Astrocyte (in vitro differentiated cells and primary cell): Measurements from ENCODE around the gene SLC51B. TPM values are rescaled to one million over a fixed set of nuclear protein-coding genes. Genes with fewer than 3 reads are reported as not detected.

ENCODE experiments used
- DNase-seq: peaks from one replicate; pipeline ENCODE4 v3.0.0-alpha.2; 2010; ENCODE audit warnings: low read depth
- FAIRE-seq: peaks from 2 replicates; lab custom pipeline; 2011; peaks lifted over from hg19 to GRCh38; lab: Jason Lieb, UNC
- H2AFZ ChIP-seq: 2 replicates; pipeline ENCODE4 v1.6.0; 2012; ENCODE audit warnings: low read depth, low read length, inconsistent platforms
- H3K27ac ChIP-seq: 2 replicates; pipeline ENCODE4 v1.5.1; 2011; ENCODE audit warnings: low read depth, low read length, inconsistent platforms
- H3K27me3 ChIP-seq: 2 replicates; pipeline ENCODE4 v1.6.0; 2011; ENCODE audit warnings: low read length, inconsistent platforms; ENCODE audit not compliant: insufficient read depth
- H3K36me3 ChIP-seq: 2 replicates; pipeline ENCODE4 v1.5.1; 2011; ENCODE audit warnings: low read length, inconsistent platforms; ENCODE audit not compliant: insufficient read depth
- H3K4me1 ChIP-seq: 2 replicates; pipeline ENCODE4 v1.5.1; 2011; ENCODE audit warnings: low read length, inconsistent platforms; ENCODE audit not compliant: insufficient read depth
- H3K4me2 ChIP-seq: 2 replicates; pipeline ENCODE4 v1.6.0; 2012; ENCODE audit warnings: low read length, inconsistent platforms
- H3K4me3 ChIP-seq: 2 replicates; pipeline ENCODE4 v1.5.1; 2011; ENCODE audit warnings: low read depth, mild to moderate bottlenecking, low read length, inconsistent platforms; ENCODE audit not compliant: insufficient read depth
- H3K79me2 ChIP-seq: 2 replicates; pipeline ENCODE4 v1.6.0; 2012; ENCODE audit warnings: mild to moderate bottlenecking, low read length, inconsistent platforms; ENCODE audit not compliant: insufficient read depth
- H3K9ac ChIP-seq: 2 replicates; pipeline ENCODE4 v1.6.0; 2012; ENCODE audit warnings: mild to moderate bottlenecking, low read length, inconsistent platforms
- H3K9me3 ChIP-seq: 2 replicates; pipeline ENCODE4 v1.5.1; 2012; ENCODE audit warnings: low read depth, mild to moderate bottlenecking, low read length, inconsistent platforms; ENCODE audit not compliant: insufficient read depth
- H4K20me1 ChIP-seq: 2 replicates; pipeline ENCODE4 v1.6.0; 2012; ENCODE audit warnings: low read length, inconsistent platforms; ENCODE audit not compliant: insufficient read depth
- H3K27ac Mint-ChIP-seq: one replicate; pipeline ENCODE4 v1.8.0; 2021; ENCODE audit warnings: mild to moderate bottlenecking, mixed read lengths; ENCODE audit not compliant: unreplicated experiment
- H3K27me3 Mint-ChIP-seq: one replicate; pipeline ENCODE4 v1.8.0; 2021; ENCODE audit warnings: low read depth, mixed read lengths; ENCODE audit not compliant: unreplicated experiment
- H3K36me3 Mint-ChIP-seq: one replicate; pipeline ENCODE4 v1.8.0; 2021; ENCODE audit warnings: low read depth, mixed read lengths; ENCODE audit not compliant: unreplicated experiment
- H3K4me1 Mint-ChIP-seq: one replicate; pipeline ENCODE4 v1.8.0; 2021; ENCODE audit warnings: low read depth, mixed read lengths; ENCODE audit not compliant: unreplicated experiment
- H3K4me3 Mint-ChIP-seq: one replicate; pipeline ENCODE4 v1.8.0; 2021; ENCODE audit warnings: mild to moderate bottlenecking, moderate library complexity, mixed read lengths; ENCODE audit not compliant: unreplicated experiment
- H3K9me3 Mint-ChIP-seq: one replicate; pipeline ENCODE4 v1.8.0; 2021; ENCODE audit warnings: mild to moderate bottlenecking, mixed read lengths; ENCODE audit not compliant: unreplicated experiment
- CTCF ChIP-seq: IDR thresholded peaks from 2 replicates; pipeline ENCODE4 v1.5.1; 2011; ENCODE audit warnings: low read depth, mild to moderate bottlenecking, inconsistent platforms, low read length, moderate library complexity; ENCODE audit not compliant: insufficient read depth
- EZH2 ChIP-seq: IDR thresholded peaks from 2 replicates; pipeline ENCODE4 v1.6.1; 2012; ENCODE audit warnings: mild to moderate bottlenecking, low read length, inconsistent platforms; ENCODE audit not compliant: insufficient read depth
- total RNA-seq: library from RNA; stranded (reverse); gene quantifications from 2 replicates; pipeline ENCODE4 v1.2.1, GENCODE V29; 2021

The SLC51B gene
- total RNA-seq, 1 donor from 2014 or later = not detected

- Histone ChIP-seq H3K4me1 (peaks cover 9% of the 10 kb centered on the region), H3K36me3 (no peaks in the 10 kb centered on the region), H3K27ac (no peak overlapping the region), H3K27me3 (peaks cover 28% of the 10 kb centered on the region), H3K4me2 (no peak overlapping the region), H3K9me3 (no peaks in the 10 kb centered on the region), H4K20me1 (no peaks in the 10 kb centered on the region), H3K9ac (no peak overlapping the region), H3K4me3 (no peak overlapping the region), H2AFZ (no peak overlapping the region), H3K79me2 (no peaks in the 10 kb centered on the region)
- DNase-seq (no peak), FAIRE-seq (no peak)
- Mint-ChIP-seq H3K4me3 (no peak overlapping the region), H3K27ac (no peak overlapping the region), H3K36me3 (peaks cover 2% of the 10 kb centered on the region), H3K4me1 (peaks cover 9% of the 10 kb centered on the region), H3K27me3 (peaks cover 67% of the 10 kb centered on the region), H3K9me3 (no peaks in the 10 kb centered on the region)
- peak; percentile 41 for TF ChIP-seq CTCF
- TF ChIP-seq EZH2 = no peak
Measured at GRCh38 chr15:65085990-65086679, 40.9 kb downstream of the SLC51B start.

- H3K27ac ChIP-seq = no peak overlapping the region
- no peak for FAIRE-seq
- DNase-seq = no peak
Measured at GRCh38 chr15:65086680-65087111, 41.5 kb downstream of the SLC51B start.

More at GRCh38 chr15:65086680-65087111, 41.5 kb downstream of the SLC51B start:
- Histone ChIP-seq H3K4me3 (no peak overlapping the region), H3K4me1 (peaks cover 7% of the 10 kb centered on the region), H3K9me3 (no peaks in the 10 kb centered on the region), H4K20me1 (no peaks in the 10 kb centered on the region), H3K4me2 (no peak overlapping the region), H3K79me2 (no peaks in the 10 kb centered on the region), H3K9ac (no peak overlapping the region), H3K36me3 (no peaks in the 10 kb centered on the region), H3K27me3 (peaks cover 23% of the 10 kb centered on the region), H2AFZ (no peak overlapping the region)
- Mint-ChIP-seq H3K36me3 (peaks cover 2% of the 10 kb centered on the region), H3K27me3 (peaks cover 62% of the 10 kb centered on the region), H3K27ac (no peak overlapping the region), H3K4me3 (no peak overlapping the region), H3K4me1 (peaks cover 9% of the 10 kb centered on the region), H3K9me3 (no peaks in the 10 kb centered on the region)
- no peak for TF ChIP-seq EZH2
- TF ChIP-seq CTCF = peak; percentile 14
